NCI-H1417 treated with DMSO at 0.1 percent for 48 hours (cell line): ENCODE measurements around the gene ST7.

Source experiments
- DNase-seq: peaks from one replicate; lab custom pipeline; 2025; lab: John Stamatoyannopoulos, UW

The ST7 gene

GRCh38 chr7:117154721-117155120, 201.4 kb downstream of the ST7 start:
- DNase-seq, result no peak

- no peak for DNase-seq
Observed at GRCh38 chr7:117155694-117156093, 202.4 kb downstream of the ST7 start.

- no peak for DNase-seq
Observed at GRCh38 chr7:117157241-117158209, 204.2 kb downstream of the ST7 start.

DNA sequence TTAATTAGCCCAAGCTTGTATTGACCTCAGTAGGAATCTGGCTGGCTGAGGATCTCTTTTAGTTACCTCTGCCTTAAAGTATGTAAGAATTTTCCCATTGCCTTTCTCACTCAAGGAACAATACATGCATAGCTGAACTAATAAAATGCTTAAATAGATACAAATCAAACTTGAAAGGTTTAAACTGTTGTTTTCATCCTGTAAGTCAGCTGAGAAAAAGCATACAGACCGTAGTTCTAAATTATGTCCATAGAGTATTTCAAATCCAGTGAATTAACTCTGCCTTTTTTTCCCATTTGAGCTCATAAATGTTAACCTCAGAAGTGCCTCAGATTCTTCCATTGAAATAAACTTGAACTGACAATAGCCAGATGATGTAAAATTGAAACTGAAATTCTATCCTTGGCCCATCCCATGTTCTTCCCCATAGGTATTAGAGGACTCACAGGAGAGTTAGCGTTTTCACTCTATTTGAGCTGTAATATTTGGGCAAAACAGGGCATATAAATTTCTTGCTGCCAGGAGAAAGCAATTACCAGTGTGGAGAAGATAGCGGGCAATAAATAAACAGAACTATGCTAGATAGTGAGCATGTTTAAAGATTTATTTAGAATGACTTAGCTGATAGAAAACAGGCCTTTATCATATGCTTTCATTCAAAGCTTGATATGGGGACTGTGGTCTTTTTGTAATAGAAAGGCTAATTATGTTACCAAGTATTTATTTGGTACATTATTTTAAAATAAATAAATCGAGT, 205.8 kb downstream of the ST7 start:
- no peak for DNase-seq

GRCh38 chr7:117163101-117163500, 209.8 kb downstream of the ST7 start:
- no peak for DNase-seq

- no peak for DNase-seq
Observed at GRCh38 chr7:117164620-117165019, 211.3 kb downstream of the ST7 start.

- no peak for DNase-seq
Observed at GRCh38 chr7:117165656-117166055, 212.4 kb downstream of the ST7 start.

- DNase-seq, result no peak
Observed at GRCh38 chr7:117169907-117170306, 216.6 kb downstream of the ST7 start.

DNA sequence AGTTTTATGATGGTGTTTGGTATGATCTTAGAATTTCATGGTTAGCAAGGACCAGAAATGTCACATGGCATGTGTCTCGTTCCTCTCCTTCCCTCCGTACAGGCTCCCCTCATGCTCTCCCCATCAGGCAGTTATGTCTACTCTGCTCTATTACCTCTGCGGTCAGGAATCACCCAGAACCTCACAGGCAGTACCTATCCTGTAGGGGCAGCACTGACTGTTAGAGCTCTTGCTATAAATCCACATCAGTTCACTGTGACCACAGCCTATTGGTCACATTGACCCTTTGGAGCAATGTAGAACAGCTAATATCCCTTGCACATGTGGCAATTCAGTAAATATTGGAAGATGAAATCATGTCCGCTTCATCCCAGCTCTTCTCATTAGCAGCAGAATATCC, 217.8 kb downstream of the ST7 start:
- no peak for DNase-seq

GRCh38 chr7:117172283-117172682, 219.0 kb downstream of the ST7 start:
- DNase-seq, result no peak

DNA sequence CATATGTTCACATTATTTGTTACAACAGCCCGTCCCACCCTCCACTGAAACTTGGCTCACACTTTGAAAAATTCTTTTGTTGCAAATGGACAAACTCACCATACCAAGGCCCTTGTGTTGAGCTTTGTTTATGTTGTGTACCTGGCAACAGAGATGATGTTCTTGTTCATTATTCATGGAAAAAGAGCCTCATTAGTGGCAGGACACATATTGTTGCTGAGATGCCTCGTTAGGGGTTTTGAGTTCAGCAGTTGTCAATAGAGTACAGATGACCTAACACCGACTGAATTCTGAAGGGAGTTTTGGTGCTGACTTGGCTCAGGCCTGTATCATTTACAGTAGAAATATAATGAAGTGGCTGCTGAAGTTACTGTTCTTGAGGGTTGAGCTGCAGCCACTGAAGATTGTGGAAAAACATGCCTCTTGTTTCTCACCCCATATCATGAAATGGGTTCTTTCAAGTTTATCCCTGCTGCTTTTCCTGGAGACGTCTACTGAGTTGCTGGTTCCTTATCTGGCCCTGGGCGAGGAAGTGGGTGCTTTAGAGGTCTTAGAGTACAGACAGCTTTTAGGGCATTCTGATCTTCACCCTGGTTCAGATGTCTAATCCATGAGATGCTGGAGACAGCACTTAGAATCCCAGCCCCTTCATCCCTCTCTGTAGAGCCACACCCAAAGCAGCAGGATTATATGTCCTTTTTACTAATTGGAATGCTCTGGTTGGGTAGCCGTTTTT, 219.9 kb downstream of the ST7 start:
- DNase-seq, result no peak

- DNase-seq, result no peak
Observed at GRCh38 chr7:117176206-117176605, 222.9 kb downstream of the ST7 start.

DNA sequence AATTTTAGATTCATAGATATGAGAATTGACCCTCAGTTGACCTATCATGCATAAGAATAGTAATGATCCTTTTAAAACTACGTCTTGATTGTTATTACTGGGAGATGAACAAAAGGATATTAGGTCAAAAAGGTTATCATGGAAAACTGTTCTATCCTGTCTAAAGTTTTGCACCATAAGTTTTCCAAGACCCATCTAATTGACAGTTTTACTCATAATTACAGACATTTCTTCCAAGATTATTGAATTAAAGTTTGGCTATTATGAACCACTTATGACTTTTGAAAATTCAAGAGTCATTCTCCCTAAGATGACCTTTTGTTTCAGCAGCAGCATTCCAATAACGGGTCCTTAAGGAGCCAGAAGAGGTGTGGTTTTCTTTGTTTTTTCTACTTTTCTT, 225.3 kb downstream of the ST7 start:
- DNase-seq, result no peak

GRCh38 chr7:117179701-117180100, 226.4 kb downstream of the ST7 start:
- no peak for DNase-seq

GRCh38 chr7:117183729-117184128, 230.4 kb downstream of the ST7 start:
- no peak for DNase-seq

DNA sequence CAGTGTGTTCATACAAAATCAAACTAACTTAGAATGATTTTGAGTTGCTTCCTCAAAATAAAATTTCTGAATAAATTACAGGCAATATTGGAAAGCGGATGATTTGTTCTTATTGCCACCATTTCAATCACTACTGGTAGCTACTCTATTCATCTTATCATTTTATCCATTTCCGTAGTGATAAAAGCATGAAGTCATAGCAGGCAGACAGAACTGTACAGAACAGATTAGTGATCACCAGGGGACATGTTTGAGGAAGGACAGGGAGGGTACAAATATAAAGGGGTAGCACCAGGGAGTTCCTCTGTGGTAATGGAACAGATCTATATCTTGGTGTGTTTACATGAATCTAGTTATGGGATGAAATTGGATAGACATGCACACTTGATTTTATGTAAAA, 231.1 kb downstream of the ST7 start:
- no peak for DNase-seq

DNA sequence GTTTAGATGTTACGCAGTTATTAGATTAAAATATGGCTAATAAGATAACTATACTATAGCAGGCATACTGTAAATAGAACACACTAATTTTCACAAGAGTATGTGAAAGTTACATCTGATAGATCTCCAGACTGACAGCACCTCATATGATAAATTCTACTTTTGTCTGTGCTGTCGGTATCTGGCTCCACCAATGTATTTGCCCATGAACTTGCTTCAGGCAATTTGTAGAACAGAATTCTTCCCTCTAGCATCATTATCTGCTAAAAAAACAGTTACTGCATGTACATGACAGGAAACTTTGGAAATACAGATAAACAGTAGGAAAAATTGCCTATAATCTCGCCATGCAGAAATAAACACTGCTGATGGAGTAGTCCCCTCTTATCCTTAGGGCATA, 231.8 kb downstream of the ST7 start:
- no peak for DNase-seq

DNA sequence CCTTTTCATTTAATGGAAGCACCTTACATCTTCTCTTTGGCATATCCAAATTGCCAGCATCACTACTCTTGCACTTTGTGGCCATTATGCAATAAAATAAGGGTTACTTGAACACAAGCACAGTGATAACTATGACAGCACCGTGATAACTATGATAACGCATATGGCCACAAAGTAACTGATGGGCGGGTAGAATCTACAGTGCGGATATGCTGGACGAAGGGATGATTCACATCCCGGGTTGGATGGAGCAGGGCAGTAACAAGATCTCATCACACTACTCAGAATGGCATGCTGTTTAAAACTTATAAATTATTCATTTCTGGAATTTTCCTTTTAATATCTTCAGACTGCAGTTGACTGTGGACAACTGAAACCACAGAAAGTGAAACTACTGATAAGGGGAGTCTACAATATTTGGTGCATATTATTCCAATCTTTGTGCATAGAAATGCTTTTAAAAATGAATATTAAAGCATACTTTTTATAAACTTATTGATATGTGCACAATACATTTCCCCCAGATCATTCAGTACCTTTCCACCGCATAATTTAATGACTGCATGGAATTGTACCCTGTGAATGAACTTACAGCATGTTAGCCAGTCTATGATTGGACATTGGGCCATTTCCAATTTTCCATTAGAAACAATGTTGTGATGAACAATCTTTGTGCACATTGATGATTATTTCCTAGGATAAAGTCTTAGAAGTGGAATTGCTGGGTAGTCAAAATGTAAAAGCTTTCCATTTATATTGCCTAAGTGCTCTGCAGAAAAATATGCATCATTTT, 233.1 kb downstream of the ST7 start:
- no peak for DNase-seq

DNA sequence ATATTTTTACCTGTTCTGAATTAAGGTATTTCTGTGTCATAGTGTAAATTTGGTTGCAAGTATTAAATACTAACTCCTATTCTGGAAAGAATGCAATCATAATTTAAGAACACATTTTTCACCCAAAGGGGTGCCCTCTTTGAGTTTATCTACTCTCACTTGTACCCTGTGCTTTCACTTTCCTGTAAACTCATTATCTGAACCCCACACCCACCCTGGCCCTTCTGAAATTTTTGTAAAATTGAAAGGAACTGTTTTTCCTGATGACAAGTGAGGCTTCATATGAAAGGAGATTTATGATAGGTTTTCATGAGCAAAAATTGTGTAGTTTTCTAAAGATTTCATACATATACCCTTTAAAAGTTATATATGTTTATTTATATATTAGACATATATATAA, 235.1 kb downstream of the ST7 start:
- no peak for DNase-seq

GRCh38 chr7:117188949-117189592, 235.8 kb downstream of the ST7 start:
- DNase-seq, result no peak

DNA sequence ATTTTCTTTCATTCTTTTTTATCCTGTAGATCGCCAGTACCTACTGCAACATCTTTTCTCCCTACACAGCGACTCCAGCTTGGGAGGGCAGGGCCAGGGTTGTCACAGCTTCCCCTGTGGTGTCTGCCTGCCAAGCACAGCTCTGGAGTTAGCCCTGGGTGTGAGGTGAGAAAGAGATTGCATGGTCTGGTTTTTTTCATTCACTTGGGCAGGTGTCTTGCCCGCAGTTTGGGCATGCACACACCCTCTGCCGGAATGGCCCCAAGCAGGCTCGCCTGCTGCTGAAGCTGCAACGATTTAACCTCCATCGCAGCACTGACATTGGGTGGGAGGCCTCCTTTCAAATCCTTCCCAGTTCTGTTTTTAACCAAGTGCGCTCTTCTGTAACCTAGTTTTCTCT, 236.8 kb downstream of the ST7 start:
- DNase-seq, result no peak
